Amniotic stem cell (primary cell): ENCODE results near the gene PCED1B.

Source experiments
- DNase-seq: peaks from one replicate; lab custom pipeline; 2025; lab: John Stamatoyannopoulos, UW

The PCED1B gene

GRCh38 chr12:47067771-47068431 is 11.5 kb upstream of the PCED1B start:
- no peak for DNase-seq

DNA sequence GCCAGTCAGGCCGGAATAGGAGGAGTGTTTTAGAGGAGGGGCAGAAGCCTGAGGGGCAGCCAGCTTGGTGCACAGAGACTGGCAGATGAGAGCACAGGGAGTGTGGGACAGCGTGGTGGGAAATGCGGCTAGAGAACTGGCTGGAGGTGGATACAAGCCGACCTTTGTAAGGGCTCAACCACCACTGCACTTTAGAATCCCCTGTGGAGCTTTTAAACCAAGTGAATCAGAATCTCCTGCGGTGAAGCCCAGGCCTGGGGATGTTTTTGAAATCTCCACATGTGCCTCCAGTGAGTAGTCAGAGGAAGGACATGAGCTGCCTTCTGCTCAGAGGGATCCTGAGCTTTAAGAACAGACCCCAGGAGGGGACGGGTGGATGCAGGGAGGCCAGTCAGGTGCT is 10.9 kb upstream of the PCED1B start:
- DNase-seq = no peak

GRCh38 chr12:47070310-47070709 is 9.1 kb upstream of the PCED1B start:
- DNase-seq = no peak

DNA sequence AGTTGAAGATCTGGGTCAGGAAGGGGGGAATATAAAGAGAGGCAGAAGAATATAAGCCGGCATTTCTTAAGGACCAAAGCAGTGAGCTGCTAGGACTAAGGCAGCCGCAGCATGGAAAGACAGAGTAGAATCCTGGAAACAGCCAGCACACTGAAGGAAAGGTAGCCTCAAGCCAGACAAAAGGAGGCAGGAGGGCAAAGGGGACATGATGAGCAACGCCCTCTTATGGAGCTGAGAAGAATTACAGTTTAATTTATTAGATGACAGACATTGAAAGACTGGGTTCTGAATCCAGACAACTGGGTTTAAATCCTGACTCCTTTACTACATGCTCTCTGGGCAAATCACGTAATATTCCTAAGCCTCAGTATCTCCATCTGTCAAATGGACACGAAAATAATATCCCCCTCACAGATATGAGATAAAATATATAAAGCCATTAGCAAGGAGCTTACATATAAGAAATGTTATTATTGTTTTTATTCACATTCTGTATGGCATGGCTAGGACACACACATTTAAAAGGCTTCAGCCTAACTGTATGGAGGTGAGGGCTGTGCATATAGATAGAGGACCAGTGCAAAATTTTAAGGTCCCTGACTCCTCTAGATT is 8.1 kb upstream of the PCED1B start:
- DNase-seq = no peak

DNA sequence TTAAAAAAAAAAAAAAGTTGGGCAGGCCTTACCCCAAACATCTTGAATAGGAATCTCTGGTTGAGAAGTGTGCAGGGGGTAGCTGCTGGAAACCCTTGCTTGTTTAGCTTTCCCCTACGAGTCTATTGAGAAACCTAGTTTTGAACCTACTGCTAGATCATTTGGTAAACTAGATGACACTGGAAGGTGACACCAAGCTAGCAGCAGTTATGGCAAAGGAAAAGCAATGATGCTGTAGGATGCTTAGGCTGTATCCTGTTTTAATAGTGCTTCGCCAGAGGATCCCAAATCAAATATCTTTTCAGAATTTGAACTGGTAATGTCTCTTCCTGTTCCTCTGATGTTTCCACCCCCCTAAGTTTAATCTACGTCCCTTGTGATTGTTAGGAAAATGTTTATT is 5.5 kb upstream of the PCED1B start:
- no peak for DNase-seq

DNA sequence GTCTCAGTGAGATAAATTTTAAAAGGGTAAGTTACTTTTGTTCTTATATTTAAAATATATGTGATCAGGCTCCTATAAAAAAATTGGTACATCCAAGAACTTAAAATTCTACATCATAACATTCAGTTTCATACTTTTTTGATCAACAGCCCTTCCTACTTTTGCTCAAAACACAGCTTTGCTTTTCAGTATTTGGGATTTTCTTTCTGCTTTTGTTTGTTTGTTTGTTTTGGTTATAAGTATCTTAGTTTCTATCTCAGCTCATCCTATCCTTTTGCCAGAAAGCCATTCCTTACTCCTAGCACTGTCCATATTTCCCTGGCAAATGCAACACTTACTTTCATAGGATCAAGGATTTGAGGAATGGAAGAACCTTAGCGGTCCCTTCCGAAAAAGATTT is 4.7 kb upstream of the PCED1B start:
- no peak for DNase-seq

- no peak for DNase-seq
Observed at GRCh38 chr12:47075192-47076084, 4.0 kb upstream of the PCED1B start.

- no peak for DNase-seq
Observed at GRCh38 chr12:47077206-47078085, 2.0 kb upstream of the PCED1B start.

DNA sequence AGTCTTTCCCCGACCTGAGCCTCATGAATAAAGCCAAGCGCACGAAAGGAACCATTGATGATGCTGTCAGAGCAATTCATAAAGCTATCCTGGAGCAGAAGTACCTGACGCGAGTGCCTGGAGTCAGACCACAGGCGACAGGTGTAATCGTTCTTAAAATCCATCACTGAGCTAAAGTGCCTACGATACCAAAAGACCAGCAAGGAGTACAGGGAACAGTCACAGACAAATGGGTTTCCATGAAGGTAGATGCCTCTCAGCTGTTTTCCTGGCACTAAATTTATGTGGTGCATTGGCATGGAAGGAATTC is 1.4 kb upstream of the PCED1B start:
- no peak for DNase-seq

DNA sequence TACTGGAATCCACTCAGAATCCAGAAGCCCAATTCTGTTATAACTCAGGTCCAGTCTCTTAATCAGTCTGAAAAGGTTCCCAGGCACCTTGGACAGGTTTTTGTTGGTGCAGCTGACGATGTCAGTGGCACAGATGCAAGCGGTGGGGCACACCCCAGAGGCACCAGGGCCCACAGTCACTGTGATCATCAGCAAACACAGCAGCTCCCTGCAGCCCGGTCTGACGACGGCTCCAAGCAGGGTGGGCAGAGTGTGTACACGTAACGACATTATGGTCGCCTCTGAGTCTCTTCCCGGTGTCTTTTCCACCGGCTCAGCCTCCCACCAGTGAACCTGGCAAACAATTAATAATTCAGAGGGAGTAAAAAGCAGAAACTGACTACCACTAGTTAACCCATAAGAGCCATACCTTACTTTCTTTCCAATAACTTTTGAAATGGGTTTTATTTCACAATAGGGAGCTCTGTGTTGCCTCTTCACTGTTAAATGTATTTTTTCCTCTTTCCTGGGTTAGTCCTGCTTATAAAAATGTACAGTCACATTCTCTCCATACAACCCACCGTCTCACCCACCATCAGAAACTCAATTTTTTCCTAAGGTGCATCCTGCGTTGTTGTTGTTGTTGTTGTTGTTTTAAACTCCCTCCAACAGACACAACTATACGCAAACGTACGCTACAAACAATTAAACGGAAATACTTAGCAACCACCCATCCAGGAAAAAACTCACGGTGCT is 521 bp upstream of the PCED1B start:
- no peak for DNase-seq

- no peak for DNase-seq
Observed at GRCh38 chr12:47079981-47080724, 732 bp downstream of the PCED1B start.

DNA sequence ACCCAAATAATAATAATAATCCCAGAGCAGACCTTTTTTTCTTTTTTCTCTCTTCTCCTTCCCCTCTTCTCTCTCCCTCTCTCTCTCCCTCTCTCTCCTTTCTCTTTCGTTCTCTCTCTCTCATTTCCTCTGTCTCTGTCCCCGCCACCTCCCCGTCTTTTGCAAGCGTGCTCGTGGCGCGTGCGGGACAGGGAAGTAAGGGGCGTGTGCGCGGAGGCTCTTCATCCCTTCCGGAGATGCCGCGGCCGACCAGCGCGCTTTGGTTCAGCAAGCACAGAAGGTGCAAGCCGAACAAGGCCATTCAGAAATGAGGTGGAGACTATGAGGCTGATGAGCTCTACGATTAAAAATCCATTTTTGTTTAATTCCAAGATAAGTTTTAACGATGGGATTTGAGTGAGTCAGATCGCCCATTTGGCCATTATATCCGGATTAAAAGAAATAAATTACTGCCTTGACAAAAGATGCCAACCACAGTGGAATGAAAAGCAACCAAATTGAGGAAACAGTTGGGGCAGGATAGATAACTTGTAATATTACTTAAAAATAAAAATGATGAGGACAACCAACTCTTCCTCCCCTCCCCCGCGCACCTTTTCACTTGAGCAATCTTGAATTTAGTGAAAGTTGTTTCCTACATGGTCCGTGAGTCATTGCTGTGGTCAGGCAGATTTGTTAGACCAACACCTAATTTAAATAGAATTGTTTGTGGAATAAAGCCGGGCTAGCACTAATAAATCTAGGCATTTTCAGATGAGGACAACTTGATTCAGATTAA is 1.5 kb downstream of the PCED1B start:
- no peak for DNase-seq

GRCh38 chr12:47082283-47082682 is 2.9 kb downstream of the PCED1B start:
- no peak for DNase-seq

DNA sequence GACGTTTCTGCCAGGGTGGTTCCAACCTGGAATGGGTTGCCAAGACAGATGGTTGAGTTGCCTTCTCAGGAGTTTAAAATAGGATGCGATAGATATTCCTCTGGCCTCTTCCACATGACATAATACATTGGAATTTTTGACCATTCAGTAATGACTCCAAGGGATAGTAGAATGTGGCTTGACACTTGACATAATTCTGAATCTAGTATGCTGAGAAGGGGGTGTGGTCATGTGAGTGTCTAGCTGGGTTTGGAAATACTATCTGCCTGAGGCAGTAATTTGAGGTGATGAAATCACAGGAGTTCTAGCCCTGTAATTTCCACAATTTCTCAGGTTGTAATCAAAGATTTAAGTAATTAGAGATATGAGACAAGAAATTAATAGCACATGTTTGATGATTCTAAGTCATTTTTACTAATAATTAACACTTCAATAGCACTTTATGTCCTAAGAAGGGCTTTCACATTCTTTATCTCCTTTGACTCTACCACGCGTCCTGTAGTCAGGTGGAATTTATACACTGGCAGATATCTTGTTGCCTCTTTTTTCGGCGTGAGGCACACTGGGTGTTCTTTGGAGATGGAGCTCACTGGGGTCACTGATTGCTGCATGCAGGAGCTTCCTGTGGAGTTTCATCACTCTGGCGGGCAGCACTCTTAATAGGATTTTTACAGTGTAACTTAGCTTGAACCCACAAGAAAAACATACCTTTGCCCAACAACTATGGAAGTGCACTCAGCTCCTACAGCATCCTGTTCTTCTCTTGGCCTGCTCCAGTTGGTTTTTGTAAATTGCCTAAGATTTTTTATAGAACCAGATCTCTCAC is 3.6 kb downstream of the PCED1B start:
- DNase-seq = no peak

GRCh38 chr12:47084172-47084571 is 4.8 kb downstream of the PCED1B start:
- DNase-seq = no peak

DNA sequence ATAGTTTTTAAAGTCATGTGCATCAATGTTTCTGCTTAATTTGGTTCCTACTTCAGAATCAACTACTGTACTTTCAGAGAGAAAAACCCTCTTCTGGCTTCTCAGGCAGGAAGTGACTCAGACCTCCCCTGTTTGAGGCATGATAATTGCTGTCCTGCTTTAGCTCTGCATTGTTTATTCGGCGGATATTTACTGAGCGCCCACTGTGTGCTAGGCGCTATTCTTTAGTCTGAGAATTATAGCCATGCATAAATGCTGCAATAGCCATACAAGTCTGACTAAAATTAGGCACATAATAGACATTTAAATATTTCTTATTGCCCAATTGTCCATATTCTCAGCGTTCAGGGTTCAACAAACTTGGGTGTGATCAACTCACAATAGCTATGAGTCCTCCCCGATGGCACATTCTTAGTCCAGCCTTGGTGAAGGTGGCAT is 6.4 kb downstream of the PCED1B start:
- peak; percentile 58 for DNase-seq

GRCh38 chr12:47087088-47087688 is 7.8 kb downstream of the PCED1B start:
- DNase-seq = no peak
